Stomach (tissue), 4 donors: ENCODE data around the gene ARHGAP33.

Experiments
- CTCF ChIP-seq, 7 experiments: fragments of 450-650 bp in 4 of 7; fragments of 200-600 bp in 3 of 7; sonication (generic) in 3 of 7; IDR thresholded peaks; one replicate each; pipeline ENCODE4 v1.5.1; 2016 to 2019; ENCODE audit warnings: antibody characterized with exemption in 7 of 7, control low read depth in 2 of 7, mild to moderate bottlenecking in 1 of 7
- POLR2AphosphoS5 ChIP-seq, 3 donors: sonication (generic); formaldehyde crosslinking; IDR thresholded peaks; one replicate each; pipeline ENCODE4 v1.6.1; 2016; ENCODE audit warnings: antibody characterized with exemption in 3 of 3

- TF ChIP-seq CTCF (IDR thresholded peaks at IDR 0.05) (no peak), POLR2AphosphoS5 (IDR thresholded peaks at IDR 0.05) (no peak)
Observed at GRCh38 chr19:35805526-35806102, 30.2 kb downstream of the ARHGAP33 start.
